Naive thymus-derived CD8-positive, alpha-beta T cell (primary cell): ENCODE measurements around the gene RPS6KA4. TPM values are rescaled to one million over a fixed set of nuclear protein-coding genes. Genes with fewer than 3 reads are reported as not detected.

Experiments used
- ATAC-seq, 2 donors: fragments of 150-1000 bp; cut with Tn5 transposase in 1 of 2; sonication (Bioruptor Pico), chemical (Tn5 transposase) in 1 of 2; 1 replicate in 1 of 2; 2 replicates in 1 of 2; pipeline ENCODE4 v1.10.0; 2021; ENCODE audit warnings: mild to moderate bottlenecking in 2 of 2, moderate library complexity in 2 of 2
- POLR2A ChIA-PET: fragments of 350-600 bp; sonication (Branson Sonifier 250); formaldehyde crosslinking; loops from one replicate; lab custom pipeline; 2021; ENCODE audit warnings: antibody characterized with exemption; lab: Charles Lee
- DNase-seq, 10 donors: peaks; one replicate each; pipeline versions ENCODE4 v3.0.0 to v3.0.0-alpha.2; 2020 to 2022
- H3K27ac Mint-ChIP-seq, 10 donors: one replicate each; pipeline ENCODE4 v1.8.0; 2020 to 2022; ENCODE audit warnings: mild to moderate bottlenecking in 10 of 10, mixed read lengths in 10 of 10, moderate library complexity in 4 of 10, inconsistent platforms in 1 of 10
- H3K27me3 Mint-ChIP-seq, 5 donors: one replicate each; pipeline ENCODE4 v1.8.0; 2021 to 2022; ENCODE audit warnings: mixed read lengths in 5 of 5
- H3K36me3 Mint-ChIP-seq, 3 donors: one replicate each; pipeline ENCODE4 v1.8.0; 2020 to 2022; ENCODE audit warnings: mixed read lengths in 3 of 3, mild to moderate bottlenecking in 2 of 3, inconsistent platforms in 1 of 3
- H3K4me1 Mint-ChIP-seq, 4 donors: one replicate each; pipeline ENCODE4 v1.8.0; 2021 to 2022; ENCODE audit warnings: mixed read lengths in 4 of 4
- H3K4me3 Mint-ChIP-seq, 10 donors: one replicate each; pipeline ENCODE4 v1.8.0; 2020 to 2022; ENCODE audit warnings: mild to moderate bottlenecking in 10 of 10, mixed read lengths in 10 of 10, moderate library complexity in 6 of 10, inconsistent platforms in 1 of 10
- H3K9me3 Mint-ChIP-seq, 9 donors: one replicate each; pipeline ENCODE4 v1.8.0; 2020 to 2022; ENCODE audit warnings: mixed read lengths in 9 of 9, mild to moderate bottlenecking in 3 of 9, inconsistent platforms in 1 of 9, moderate library complexity in 1 of 9
- polyA plus RNA-seq, 3 donors: library from polyadenylated mRNA; unstranded; fragments of 300-500 nt; fragmentation: Illumina TruSeq; gene quantifications; one replicate each; pipeline ENCODE4 v1.2.3, GENCODE V29; 2021
- total RNA-seq, 8 experiments: library from RNA in 2 of 8; stranded (reverse) in 2 of 8; gene quantifications; one replicate each; pipeline ENCODE4 v1.2.3 and lab custom pipeline; 2021 to 2026

RPS6KA4 gene
- total and polyA plus RNA-seq, 5 experiments from 2014 or later, result 4.3 to 23.3 (median 5.1) TPM

DNA sequence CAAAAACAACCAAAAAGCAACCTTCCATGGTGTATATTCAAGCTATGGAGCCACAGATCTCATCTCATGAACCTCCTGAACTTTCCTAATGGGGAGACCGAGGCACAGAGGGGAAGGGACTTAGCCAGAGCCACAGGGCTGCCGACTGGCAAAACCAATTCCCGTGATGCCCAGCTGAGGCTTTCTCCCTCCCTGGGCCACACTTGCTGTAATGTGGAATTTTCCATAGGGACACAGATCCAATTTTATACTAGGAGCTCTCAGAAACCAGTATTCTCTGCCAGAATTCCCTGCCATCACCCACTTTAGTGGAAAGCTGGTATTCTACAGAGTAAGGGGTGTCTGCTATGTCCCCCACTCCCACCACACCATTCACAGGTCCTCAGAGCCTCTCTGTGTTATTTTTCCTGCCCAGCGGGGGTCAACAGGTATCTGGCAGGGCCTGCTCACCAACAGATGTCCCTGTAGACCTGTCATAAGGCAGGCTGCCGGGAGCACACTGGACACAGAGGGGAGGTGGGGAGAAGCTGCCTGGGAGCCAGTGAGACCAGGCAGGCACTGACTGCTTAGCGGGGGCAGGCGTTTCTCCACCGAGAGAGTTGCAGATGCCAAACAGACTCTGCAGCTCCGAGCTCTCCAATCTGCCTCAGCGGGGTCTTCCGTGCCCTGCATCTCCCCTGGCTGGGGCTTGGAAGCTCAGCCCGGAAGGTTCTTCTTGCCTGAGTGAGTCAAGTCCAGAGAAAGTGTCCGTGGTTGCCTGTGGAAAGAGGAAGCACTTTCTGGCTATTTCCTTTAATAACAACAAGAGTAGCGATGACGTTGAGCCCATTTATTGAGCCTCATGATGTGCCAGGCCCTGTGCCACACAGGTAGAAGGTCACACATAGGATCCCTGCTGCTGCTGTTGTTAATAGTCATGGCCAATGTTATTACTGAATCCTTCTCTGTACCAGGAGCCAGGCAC is 26.3 kb downstream of the RPS6KA4 start:
- no peak for ATAC-seq

DNA sequence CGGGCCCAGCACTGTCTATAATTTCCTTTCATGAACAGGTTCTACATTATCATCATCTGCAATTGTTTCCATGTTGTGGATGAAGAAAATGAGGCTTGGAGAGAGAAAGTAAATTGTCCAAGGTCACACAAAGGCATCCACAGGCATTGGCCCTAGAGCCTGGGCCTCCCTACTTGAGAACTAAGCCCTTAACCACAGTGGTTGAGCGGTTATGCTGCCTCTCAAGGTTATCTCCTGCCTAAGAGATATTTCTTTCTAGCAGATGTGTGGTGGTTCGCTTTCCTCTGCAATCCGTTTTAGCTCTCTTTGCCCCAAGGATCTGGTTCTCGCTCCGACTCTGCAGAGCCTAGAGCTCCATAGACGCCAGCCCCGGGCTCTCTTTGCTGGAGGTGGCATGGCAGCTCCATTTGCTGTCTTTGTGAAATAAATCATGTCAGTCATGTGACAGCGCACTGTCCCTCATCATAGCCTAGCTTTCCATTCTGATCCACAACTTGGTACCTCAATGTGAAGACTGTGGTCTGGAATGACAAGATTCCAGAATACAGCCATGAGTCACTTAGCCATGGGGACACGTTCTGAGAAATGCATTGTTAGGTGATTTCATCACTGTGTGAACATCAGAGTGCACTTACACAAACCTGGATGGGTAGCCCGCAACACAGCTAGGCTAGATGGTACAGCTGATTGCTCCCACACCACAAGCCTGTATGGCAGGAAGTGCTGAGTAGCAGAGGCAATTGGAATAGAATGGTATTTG is 27.2 kb downstream of the RPS6KA4 start:
- Mint-ChIP-seq H3K9me3 (peaks cover 0 to 2% (median 0%) of the 10 kb centered on the region in 9 donors), H3K36me3 (no peaks in the 10 kb centered on the region), H3K4me1 (peaks cover 3 to 29% (median 20%) of the 10 kb centered on the region in 4 donors), H3K27me3 (peaks cover 0 to 5% (median 0%) of the 10 kb centered on the region in 5 donors), H3K4me3 (no peak overlapping the region), H3K27ac (peak overlapping the region in 4 of 10 donors; percentile 10 to 48 (median 30))
- ATAC-seq, result peak in 1 of 2 donors; percentile 82
- POLR2A ChIA-PET, result no interaction called here
- peak in 3 of 10 donors; percentile 20 to 50 (median 24) for DNase-seq

More for the DNA sequence above, 26.3 kb downstream of the RPS6KA4 start:
- Mint-ChIP-seq H3K36me3 (no peaks in the 10 kb centered on the region), H3K4me3 (no peak overlapping the region), H3K27ac (peak overlapping the region in 3 of 10 donors; percentile 20 to 57 (median 41)), H3K9me3 (peaks cover 0 to 2% (median 0%) of the 10 kb centered on the region in 9 donors), H3K4me1 (peaks cover 0 to 21% (median 13%) of the 10 kb centered on the region in 4 donors), H3K27me3 (peaks cover 0 to 5% (median 0%) of the 10 kb centered on the region in 5 donors)
- DNase-seq, result peak in 1 of 10 donors; percentile 30
- POLR2A ChIA-PET, result interaction anchor here (0.6 kb wide), 1 partner anchor 21 kb away, joined by 4 read pairs; no protein-coding TSS in a partner anchor

DNA sequence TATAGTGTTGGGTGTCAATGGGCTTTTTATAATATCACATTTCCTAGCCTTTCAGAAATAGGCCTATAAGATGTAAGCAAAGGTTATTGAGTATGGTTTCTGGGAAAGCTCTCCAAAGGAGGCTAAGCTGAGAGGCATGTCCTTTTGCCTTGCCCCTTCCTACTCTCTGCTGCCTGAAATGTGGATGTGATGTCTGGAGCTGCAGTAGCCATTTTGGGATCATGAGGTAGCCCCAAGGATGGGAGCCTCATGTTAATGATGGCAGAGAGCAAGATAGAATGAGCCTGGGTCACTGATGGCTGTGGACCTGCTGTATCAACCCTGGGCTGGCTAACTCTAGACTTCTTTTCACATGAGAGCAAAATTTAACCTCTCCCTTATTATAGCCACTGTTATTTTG is 29.0 kb downstream of the RPS6KA4 start:
- Mint-ChIP-seq H3K4me1 (peaks cover 3 to 37% (median 25%) of the 10 kb centered on the region in 4 donors), H3K36me3 (no peaks in the 10 kb centered on the region), H3K27ac (no peak overlapping the region), H3K4me3 (no peak overlapping the region), H3K9me3 (peaks cover 0 to 2% (median 0%) of the 10 kb centered on the region in 9 donors), H3K27me3 (peaks cover 0 to 3% (median 0%) of the 10 kb centered on the region in 5 donors)
- POLR2A ChIA-PET, result interaction anchor here (0.5 kb wide), 1 partner anchor 377 kb away, joined by 3 read pairs; no protein-coding TSS in a partner anchor
- ATAC-seq (no peak), DNase-seq (no peak)

DNA sequence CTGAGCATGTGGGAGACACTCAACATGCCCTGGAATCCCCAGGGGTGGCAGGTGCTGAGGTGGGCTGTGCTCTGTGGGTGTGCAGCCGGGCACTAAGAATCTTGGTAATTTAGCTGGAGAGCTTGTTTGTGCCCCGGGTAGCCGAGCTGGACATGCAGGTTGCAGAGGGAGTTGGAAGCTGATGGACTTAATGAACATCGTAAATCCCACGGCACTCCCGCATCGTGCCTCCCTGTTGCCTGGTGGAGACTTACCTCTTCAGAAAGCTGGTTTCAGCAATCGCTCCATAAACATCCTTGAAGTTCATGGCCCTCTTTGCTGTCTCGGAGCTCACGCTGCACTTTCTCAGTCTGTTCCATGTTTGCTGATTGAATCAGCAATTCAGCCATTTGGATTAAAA is 29.9 kb downstream of the RPS6KA4 start:
- H3K4me3 Mint-ChIP-seq, result no peak overlapping the region
- POLR2A ChIA-PET, result no interaction called here
- H3K27ac Mint-ChIP-seq, result peak overlapping the region in 1 of 10 donors; percentile 30
- ATAC-seq, result no peak
- H3K36me3 Mint-ChIP-seq, result no peaks in the 10 kb centered on the region
- DNase-seq, result peak in 1 of 10 donors; percentile 16
- peaks cover 0 to 2% (median 0%) of the 10 kb centered on the region in 9 donors for H3K9me3 Mint-ChIP-seq
- peaks cover 0 to 3% (median 0%) of the 10 kb centered on the region in 5 donors for H3K27me3 Mint-ChIP-seq
- peaks cover 3 to 37% (median 25%) of the 10 kb centered on the region in 4 donors for H3K4me1 Mint-ChIP-seq

DNA sequence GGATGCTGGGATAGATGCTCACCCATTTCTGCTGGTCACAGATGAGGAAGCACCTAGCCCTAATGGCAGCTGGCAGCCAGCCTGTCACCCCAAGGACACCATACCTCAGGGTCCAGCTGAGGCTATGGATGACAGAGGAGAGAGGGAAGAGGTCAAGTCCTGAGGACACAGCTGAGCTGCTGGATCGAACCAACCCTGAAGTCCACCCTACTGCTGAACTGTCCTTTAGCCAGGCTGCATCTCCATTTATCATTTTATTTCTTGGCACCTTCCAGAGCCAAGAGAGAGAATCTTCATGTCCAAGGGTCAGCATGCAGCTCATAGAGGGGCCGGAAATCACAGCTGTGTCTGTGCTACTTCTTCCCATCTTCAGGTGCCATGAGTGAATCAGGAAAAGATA is 30.9 kb downstream of the RPS6KA4 start:
- peak overlapping the region in 5 of 10 donors; percentile 32 to 68 (median 60) for H3K4me3 Mint-ChIP-seq

DNA sequence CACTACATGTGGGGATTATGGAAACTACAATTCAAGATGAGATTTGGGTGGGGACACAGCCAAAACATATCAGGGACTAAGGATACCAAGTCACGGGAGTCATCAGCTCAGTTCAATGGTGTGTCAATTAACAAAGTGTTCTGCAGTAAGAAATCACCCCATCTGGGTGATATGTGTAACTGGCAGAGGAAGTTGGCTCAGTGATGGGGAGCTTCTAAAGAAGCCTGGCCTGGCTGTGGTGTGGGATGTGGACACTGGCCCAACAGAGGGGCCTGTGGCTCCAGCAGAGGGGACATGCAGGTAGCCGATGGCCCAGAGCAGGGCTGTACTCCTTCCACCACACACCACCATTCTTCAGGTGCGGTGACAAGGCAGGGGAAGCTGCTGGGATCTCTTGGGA is 31.6 kb downstream of the RPS6KA4 start:
- Mint-ChIP-seq H3K9me3 (peaks cover 0 to 2% (median 0%) of the 10 kb centered on the region in 9 donors), H3K4me3 (peak overlapping the region in 8 of 10 donors; percentile 39 to 81 (median 62)), H3K36me3 (no peaks in the 10 kb centered on the region), H3K27ac (peak overlapping the region in 7 of 10 donors; percentile 28 to 79 (median 64)), H3K27me3 (peaks cover 0 to 2% (median 0%) of the 10 kb centered on the region in 5 donors), H3K4me1 (peaks cover 3 to 35% (median 29%) of the 10 kb centered on the region in 4 donors)
- POLR2A ChIA-PET, result no interaction called here
- no peak for DNase-seq
- peak in 1 of 2 donors; percentile 23 for ATAC-seq

More for the DNA sequence above, 30.9 kb downstream of the RPS6KA4 start:
- peaks cover 0 to 3% (median 0%) of the 10 kb centered on the region in 5 donors for H3K27me3 Mint-ChIP-seq
- no peaks in the 10 kb centered on the region for H3K36me3 Mint-ChIP-seq
- no peak for ATAC-seq
- peaks cover 0 to 2% (median 0%) of the 10 kb centered on the region in 9 donors for H3K9me3 Mint-ChIP-seq
- POLR2A ChIA-PET, result interaction anchor here (0.6 kb wide), 1 partner anchor 1175 kb away, joined by 4 read pairs; no protein-coding TSS in a partner anchor
- peak in 1 of 10 donors; percentile 34 for DNase-seq
- H3K27ac Mint-ChIP-seq, result peak overlapping the region in 1 of 10 donors; percentile 23
- peaks cover 3 to 37% (median 27%) of the 10 kb centered on the region in 4 donors for H3K4me1 Mint-ChIP-seq

DNA sequence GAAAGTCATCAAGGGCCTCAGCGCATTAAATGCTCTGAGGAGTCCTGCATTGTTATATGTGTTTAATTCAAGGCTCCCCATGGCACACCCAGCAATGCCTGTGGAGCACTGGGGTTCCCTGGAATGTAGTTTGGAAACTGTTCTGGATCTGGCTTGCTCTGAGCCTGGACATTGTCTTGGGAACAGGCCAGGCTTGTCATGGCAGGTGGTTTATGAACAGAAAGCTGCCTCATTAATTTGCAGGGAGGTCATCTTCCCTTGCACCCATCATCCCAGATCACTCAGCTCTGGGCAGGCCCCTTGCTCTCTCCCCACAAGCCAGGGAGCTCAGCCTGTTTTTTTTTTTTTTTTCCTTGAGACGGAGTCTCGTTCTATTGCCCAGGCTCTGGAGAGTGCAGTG is 32.9 kb downstream of the RPS6KA4 start:
- H3K4me1 Mint-ChIP-seq, result peaks cover 3 to 31% (median 24%) of the 10 kb centered on the region in 4 donors
- POLR2A ChIA-PET, result no interaction called here
- ATAC-seq (no peak), DNase-seq (no peak)
- peak overlapping the region in 4 of 10 donors; percentile 29 to 81 (median 54) for H3K4me3 Mint-ChIP-seq
- H3K9me3 Mint-ChIP-seq, result peaks cover 0 to 2% (median 0%) of the 10 kb centered on the region in 9 donors
- peaks cover 0 to 2% (median 0%) of the 10 kb centered on the region in 5 donors for H3K27me3 Mint-ChIP-seq
- H3K36me3 Mint-ChIP-seq, result no peaks in the 10 kb centered on the region
- H3K27ac Mint-ChIP-seq, result peak overlapping the region in 1 of 10 donors; percentile 32

DNA sequence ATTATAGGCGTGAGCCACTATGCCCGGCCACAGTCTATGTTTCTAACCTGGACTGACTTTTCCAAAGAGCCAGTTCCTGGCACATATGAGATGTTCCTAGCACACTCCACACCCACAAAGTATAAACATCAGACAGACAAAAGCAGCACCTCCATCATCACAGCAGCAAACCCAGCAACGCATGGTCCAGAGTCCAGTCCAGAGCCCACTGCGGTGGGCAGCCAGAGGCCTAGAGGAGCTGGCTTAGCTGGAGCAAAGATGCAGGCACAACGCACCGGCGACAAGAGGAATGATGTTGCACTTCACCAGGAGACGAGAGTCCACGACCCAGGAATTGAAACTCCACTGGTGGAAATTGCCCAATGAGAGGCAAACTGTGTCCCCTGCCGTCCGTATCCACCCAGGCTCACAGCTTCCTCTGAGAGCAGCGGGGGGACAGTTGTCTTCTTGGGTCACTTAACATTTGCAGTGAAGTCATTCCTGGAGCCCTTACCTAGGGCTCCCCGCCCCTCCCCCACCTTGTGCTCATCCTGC is 36.6 kb downstream of the RPS6KA4 start:
- ATAC-seq, result no peak
- H3K4me1 Mint-ChIP-seq, result peaks cover 2 to 19% (median 13%) of the 10 kb centered on the region in 4 donors
- DNase-seq, result no peak
- H3K4me3 Mint-ChIP-seq, result no peak overlapping the region
- peaks cover 0 to 8% (median 0%) of the 10 kb centered on the region in 5 donors for H3K27me3 Mint-ChIP-seq
- POLR2A ChIA-PET, result no interaction called here
- H3K27ac Mint-ChIP-seq, result peak overlapping the region in 2 of 10 donors; percentile 36
- H3K36me3 Mint-ChIP-seq, result peaks cover 0 to 2% (median 0%) of the 10 kb centered on the region in 3 donors
- H3K9me3 Mint-ChIP-seq, result no peaks in the 10 kb centered on the region

DNA sequence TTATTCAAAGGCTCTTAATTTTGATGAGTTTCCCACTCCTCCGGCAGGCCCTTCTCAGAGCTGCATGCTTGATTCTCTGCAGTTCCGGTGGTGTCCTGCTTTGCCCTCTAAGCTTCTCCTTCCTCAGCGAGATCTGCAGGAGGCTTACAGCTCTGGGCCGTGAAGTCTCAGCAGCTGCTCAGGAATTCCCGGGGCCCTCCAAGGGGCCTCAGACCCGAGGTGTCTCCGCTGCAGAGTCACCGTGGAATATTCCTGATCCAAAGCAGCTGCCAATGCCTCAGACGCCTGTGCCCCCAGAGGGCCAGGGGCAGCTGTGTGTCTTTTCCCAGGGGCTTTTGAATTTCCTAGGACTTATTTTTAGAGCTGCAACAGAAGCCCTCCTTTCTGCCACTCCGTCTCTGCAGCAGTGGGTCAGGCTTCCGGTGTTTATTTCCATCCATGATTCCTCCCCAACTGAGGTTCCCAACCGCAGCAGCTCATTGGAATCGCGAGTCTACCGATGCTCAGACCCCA is 37.2 kb downstream of the RPS6KA4 start:
- no peak for ATAC-seq
- Mint-ChIP-seq H3K36me3 (peaks cover 0 to 2% (median 0%) of the 10 kb centered on the region in 3 donors), H3K9me3 (no peaks in the 10 kb centered on the region), H3K4me1 (peaks cover 0 to 16% (median 8%) of the 10 kb centered on the region in 4 donors), H3K27ac (peak overlapping the region in 1 of 10 donors; percentile 36), H3K27me3 (peaks cover 0 to 8% (median 0%) of the 10 kb centered on the region in 5 donors), H3K4me3 (no peak overlapping the region)
- no peak for DNase-seq
- POLR2A ChIA-PET, result no interaction called here

DNA sequence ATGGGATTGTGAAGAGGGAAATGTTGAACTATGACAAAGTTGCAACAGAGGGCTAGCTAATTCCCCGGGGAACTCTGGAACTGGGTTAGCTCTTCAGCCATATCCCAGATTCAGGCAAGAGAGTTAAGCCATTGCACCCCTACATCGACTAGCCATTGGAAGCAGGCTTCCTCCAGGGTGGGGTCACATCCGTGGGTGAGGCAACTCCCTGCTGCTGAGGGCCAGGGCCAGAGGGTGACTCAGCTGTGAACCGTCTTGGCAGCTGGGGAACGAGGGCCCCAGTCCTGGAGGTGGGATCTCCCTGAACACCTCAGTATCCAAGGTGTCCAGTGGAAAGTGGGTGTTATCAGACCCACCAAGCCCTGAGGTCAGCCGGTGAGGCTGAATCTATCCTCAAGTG is 41.1 kb downstream of the RPS6KA4 start:
- peaks cover 0 to 14% (median 4%) of the 10 kb centered on the region in 5 donors for H3K27me3 Mint-ChIP-seq
- H3K9me3 Mint-ChIP-seq, result peaks cover 0 to 16% (median 0%) of the 10 kb centered on the region in 9 donors
- H3K36me3 Mint-ChIP-seq, result peaks cover 0 to 8% (median 2%) of the 10 kb centered on the region in 3 donors
- no peak overlapping the region for H3K4me3 Mint-ChIP-seq
- POLR2A ChIA-PET, result no interaction called here
- DNase-seq, result no peak
- peaks cover 0 to 8% (median under 1%) of the 10 kb centered on the region in 4 donors for H3K4me1 Mint-ChIP-seq
- no peak for ATAC-seq
- no peak overlapping the region for H3K27ac Mint-ChIP-seq

DNA sequence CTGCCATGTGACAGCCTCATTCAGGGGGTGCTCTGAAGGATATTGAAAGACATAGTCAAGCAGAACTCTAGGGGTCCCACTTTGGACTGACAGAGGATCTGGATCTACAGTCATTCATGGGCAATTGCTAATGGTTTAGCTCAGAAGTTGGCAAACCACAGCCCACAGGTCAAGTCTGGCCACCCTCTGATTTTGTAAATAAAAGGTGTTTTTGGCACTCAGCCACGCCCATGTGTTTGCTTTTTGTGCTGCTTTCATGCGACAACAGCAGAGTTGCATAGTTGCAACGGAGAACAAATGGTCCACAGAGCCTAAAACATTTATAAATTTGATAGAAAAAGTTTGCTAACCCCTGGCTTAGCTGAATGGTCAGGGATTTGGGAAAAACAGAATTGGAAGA is 41.7 kb downstream of the RPS6KA4 start:
- no peak for ATAC-seq
- DNase-seq, result no peak
- Mint-ChIP-seq H3K4me1 (peaks cover 0 to 5% (median 0%) of the 10 kb centered on the region in 4 donors), H3K27ac (no peak overlapping the region), H3K4me3 (no peak overlapping the region), H3K27me3 (peaks cover 0 to 14% (median 4%) of the 10 kb centered on the region in 5 donors), H3K9me3 (peaks cover 0 to 16% (median 0%) of the 10 kb centered on the region in 9 donors), H3K36me3 (peaks cover 0 to 8% (median 2%) of the 10 kb centered on the region in 3 donors)
- POLR2A ChIA-PET, result no interaction called here
